ENCODE measurements around the gene RNF38.
A peak's percentile ranks its signal among the peaks of the same experiment; 100 is the strongest.
"Not testable (repeated sequence)": the region's sequence is repeated elsewhere in the genome, so short reads cannot be mapped to it uniquely, and the experiment has no call there.

The RNF38 gene

DNA sequence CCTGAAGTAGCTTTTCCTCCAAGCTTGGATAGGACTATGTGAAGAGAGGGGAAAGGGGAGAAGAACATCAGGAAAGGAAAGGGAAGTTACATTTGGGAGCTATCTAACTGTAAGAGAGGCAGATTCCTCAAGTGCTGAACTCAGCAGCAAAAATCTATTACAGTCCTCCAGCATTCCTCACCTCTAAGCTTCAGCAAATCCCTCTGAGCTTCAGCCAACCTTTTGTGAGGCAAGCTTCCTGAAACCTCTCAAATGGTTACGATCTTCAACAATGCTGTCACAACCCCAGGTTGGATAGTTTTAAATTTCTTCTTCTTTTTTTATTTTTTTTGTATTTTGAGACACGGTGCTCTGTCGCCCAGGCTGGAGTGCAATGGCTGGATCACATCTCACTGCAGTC, 2.5 kb upstream of the RNF38 start:
- no peak for DNase-seq

DNA sequence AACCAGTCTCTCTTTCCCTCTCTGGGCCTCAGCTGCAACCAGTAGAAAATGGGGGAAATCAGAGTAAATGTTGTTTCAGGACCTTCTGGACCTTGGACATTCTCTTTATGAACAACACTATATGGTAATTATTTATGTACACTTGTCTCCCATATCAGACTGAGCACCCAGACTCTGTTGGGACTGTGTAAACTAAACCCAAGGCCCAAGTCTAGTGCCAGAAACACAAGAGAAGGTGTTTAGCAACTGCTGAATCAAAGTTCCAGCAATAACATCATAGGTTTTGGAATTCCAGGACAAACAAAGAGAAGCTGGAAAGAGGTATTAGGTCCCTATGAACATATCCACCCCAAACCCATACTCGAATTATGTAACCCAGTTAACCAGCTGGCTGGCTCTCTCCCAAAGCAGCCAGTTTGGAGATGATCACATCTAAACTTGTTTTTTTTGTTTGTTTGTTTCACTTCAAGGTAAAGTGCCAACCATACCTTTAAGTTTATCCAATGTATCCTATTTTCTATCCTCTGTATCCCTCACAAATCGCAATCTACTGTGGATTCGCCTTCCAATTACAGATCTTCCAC, 1.9 kb upstream of the RNF38 start:
- DNase-seq = no peak

DNA sequence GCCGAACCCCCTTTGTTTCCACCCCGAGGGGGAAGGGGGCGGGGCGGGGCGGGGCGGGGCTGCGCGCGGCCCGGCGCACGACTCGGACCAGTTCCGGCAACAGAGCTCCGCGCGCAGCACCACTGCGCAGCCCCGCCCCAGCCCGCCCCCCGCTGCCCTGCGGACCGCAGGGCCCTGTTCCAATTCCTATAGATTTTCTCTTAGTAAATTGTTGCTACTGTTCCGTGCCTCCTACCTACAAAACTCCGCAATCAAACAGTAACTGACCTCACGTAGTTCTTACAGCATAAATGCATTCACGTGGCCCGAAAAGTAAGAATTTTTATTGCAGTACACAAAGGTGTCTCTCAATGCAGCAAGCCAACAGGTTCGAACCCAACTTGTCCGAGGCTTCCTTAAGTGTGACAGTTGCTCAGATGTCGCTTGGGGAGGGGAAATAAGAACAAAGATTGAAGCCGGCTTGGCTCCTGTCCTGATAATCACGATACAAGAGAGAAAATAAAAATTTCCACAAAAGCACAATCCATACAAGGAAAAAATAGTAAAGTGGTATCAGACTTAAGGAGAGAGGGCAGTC, 1.2 kb upstream of the RNF38 start:
- no peak for DNase-seq

DNA sequence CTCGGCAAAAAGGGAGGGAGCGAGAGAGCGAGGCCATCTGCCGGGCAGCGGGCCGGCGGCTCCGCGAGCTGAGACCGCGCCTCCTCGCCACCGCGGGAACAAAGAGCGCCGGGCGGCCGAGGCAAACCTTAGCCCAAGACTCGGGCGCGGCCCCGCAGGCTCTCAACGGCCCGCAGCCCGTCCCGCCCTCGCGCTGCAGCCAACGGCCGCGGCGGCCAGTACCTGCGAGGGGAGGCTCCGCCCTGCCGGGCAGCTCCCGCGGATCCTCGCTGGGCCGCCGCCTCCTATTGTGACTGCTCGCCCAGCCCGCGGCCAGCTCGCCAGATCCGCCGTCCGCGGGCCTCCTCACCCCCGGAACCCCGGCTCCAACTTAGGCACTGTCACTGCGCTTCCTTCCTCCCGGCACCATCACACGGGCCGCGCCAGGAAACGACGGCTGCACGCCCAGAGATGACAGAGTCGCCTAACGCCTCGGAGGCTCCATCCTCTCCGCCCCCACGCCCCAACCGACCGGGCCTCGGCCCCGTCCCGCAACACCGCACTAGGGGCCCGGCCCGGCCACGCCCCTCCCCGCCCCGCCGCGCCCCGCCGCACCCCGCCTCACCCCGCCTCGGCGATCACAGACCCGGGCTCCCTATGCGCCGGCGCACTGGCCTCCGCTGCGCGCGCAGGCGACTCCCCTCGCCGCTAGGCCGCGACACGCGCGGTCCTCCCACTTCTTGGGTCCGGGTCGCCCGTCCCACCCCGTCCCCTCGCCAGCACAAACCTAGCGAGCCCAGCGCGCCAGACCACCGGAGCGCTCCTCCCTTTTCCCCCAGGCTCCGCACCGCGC, 479 bp upstream of the RNF38 start:
- DNase-seq = peak; percentile 37

DNA sequence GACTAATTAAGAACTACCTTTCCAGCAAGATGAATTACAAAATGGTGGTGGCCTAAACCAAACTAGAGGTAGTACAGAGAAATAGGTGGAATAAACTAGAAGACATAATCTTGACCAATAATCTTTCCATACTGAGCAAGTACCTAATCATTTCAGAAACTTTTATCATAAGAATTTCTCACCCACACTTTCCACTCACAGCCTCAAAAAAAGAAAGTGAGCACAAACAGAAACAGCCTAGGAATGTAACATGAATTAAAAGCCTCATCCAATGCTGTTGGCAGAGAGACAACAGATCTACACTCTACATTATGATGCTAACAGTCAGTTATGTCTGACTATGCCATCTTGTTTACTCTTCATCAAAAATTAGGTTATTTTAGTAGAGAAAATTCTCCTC, 1.3 kb downstream of the RNF38 start:
- DNase-seq = no peak

DNA sequence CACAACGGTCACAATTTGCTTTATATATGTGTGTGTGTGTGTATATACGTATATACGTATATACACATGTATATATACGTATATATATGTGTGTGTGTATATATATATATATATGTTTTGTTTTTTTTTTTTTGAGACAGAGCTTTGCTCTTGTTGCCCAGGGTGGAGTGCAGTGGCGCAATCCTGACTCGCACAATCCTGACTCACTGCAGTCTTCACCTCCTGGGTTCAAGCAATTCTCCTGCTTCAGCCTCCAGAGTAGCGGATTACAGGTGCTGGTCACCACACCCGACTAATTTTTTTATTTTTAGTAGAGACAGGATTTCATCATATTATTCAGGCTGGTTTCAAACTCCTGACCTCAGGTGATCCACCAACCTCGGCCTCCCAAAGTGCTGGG, 3.1 kb downstream of the RNF38 start:
- no peak for DNase-seq

DNA sequence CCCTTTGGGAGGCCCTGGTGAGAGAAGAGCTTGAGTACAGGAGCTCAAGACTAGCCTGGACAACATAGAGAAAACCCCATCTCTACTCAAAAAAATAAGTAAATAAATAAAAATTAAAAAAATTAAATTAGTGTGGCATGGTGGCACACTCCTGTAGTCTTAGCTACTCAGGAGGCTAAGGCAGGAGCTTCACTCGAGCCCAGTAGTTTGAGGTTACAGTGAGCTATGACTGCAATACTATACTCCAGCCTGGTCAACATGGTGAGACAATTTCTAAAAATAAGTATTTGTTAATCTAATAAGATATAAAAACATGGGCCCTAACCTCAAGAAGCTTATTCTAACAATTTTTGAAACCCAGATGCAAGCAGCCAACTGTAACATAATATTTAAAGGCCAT, 7.6 kb downstream of the RNF38 start:
- DNase-seq = no peak

DNA sequence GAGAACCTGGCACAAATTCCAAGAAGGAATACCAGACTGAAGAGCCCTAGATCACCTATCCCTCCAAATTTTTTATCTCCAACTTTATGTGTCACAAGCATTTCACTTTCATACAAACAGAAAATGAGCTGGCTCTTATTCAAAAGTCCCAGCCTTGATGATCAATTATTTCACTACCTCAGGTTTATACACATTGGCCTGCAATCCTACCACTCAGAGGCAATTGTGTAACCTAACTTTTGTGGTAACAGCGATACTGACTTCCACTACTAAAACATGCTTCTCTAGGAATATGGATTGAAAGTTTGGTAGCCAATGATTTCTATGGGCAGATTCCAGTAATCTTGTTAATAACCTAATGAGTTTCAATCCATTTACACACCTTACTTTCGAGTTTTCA, 10.5 kb downstream of the RNF38 start:
- no peak for DNase-seq

DNA sequence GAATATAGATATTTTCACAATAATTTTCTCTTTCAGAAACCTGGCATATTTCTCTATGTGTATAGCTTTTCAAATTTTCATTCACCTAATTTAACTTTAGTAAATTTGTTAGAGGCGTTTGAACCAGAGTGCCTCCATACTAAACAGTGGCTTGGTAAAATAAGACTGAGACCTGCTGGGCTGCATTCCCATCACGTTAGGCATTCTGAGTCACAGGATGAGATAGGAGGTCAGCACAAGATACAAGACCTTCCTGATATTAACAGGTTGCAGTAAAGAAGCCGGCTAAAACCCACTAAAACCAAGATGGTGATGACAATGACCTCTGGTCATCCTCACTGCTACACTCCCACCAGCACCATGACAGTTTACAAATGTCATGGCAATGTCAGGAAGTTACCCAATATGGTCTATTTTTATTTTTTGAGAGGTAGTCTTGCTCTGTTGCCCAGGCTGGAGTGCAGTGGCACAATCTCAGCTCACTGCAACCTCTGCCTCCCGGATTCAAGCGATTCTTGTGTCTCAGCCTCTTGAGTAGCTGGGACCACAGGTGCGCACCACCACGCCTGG, 13.6 kb downstream of the RNF38 start:
- DNase-seq = not testable (repeated sequence)

DNA sequence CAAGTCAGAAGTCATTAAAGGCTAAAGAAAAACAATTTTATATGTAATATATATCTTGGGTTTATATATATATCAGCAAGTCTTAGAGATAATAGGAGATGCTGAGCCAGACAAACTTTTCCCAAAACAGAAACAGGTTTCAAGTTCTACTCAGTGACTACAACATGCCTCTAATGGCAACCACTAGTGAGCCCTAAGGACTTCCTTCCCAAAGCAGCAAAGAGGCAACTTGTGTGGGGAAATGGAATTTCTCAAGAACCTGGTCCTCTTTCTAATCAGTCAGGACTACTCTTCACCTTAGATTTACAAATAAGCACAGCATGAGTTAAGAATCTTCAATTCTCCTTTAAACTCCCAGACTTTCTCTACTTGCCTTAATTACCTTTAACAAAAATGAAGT, 17.6 kb downstream of the RNF38 start:
- no peak for DNase-seq

DNA sequence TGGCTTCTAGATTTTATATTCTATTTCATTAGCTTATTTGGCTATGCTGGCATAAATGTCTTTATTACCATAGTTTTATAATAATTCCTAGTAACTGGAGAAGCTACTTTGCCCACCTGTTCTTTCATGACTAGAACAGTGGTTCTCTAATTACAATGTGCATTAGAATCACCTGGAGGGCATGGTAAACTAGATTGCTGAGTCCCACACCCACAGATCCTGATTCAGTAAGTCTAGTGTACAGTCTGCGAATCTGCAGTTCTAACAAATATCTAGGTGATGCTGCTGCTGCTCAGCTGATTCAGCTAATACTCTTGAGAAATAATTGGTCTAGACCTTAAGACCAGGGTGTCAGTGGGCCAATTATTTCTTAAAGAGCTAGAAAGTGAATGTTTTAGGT, 35.5 kb downstream of the RNF38 start:
- no peak for DNase-seq

DNA sequence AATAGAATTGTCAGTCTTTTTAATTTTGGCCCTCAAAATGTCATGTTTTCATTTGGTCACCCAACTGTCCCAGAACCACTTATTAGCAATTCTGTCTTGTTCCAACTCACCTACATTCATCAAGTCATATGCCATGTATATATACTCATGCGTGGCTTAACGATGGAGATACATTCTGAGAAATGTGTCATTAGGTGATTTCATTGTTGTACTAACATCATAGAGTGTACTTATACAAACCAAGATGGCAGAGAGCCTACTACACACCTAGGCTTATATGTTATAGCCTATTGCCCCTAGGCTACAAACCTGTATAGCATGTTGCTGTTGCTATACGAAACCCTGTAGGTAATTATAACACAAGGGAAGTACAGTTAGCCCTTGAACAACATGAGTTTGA, 36.6 kb downstream of the RNF38 start:
- DNase-seq = no peak

DNA sequence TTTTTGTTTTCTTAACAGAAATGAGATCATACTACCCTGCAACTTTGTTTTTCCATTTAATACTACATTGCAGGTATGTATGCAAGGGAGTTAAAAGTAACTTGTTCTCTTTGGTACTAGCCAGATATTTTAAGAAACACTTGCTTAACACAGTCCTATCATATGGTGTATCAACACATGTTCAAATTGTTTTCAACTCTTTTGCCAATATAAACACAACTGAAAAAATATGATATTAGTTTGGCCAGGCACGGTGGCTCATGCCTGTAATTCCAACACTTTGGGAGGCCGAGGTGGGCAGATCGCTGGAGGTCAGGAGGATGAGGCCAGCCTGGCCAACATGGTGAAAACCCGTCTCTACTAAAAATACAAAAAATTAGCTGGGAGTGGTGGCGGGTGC, 41.6 kb downstream of the RNF38 start:
- DNase-seq = no peak

DNA sequence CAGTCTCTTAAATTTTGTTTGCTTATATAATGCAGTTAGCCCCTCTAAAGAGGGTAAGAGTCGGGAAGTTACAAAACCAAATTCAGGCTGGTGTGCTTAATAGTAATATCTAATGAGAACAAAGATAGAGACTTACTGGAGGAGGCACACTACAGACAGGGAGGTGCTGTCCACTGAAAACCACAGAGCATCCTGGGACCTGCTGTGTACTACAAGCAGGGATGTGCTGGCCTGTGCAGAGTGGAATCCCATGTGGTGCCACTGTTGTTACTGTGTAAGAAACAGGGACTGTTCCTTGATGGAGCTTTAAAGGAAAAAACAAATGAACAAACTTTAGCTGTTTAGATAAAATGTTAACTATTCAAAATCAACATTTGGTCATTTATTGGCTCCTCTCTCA, 42.4 kb downstream of the RNF38 start:
- no peak for DNase-seq

DNA sequence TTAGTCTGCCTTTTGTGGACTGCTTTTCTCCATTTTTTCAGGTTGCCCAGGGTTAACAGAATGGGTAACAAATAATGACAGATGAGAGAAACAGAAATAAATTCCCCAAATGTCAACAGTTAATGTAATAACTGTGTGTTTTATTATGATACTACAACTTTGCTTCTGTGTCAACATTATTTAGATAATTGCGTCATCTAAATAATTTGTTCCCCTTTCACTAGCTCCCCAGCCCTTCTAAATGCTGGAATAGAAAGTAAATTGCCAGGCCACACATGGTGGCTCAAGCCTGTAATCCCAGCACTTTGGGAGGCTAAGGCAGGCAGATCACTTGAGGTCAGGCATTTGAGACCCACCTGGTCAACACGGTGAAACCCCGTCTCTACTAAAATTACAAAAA, 53.5 kb downstream of the RNF38 start:
- no peak for DNase-seq

DNA sequence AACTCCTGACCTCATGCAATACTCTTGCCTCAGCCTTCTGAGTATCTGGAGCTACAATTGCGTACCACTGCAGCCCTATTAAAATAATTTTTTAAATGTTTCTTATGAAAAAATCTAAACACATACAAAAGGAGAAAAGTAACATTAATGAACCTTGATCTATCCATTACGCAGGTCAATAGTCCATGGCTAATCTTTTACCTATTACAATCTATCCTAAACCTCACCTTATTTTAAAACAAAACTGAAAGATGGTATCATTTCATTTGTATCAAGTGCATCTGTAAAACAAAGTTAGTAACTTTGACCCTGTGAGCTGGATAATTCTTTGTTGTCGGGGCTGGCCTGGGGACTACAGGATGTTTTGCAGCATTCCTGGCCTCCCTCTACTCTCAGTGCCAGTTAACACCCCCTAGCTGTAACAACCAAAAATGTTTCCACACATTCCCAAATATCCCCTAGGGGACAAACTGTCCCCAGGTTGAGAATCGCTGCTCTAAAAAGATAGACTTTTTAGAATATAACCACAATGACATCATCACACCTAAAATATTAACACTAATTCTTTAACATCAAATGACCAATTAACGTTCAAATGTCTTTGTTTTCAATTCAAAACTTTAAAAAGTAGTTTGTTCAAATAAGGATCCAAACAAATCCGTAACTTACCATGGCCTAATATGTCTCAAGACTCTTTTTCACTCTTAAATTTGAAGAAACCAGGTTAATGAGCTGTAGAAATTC, 54.8 kb downstream of the RNF38 start:
- no peak for DNase-seq

DNA sequence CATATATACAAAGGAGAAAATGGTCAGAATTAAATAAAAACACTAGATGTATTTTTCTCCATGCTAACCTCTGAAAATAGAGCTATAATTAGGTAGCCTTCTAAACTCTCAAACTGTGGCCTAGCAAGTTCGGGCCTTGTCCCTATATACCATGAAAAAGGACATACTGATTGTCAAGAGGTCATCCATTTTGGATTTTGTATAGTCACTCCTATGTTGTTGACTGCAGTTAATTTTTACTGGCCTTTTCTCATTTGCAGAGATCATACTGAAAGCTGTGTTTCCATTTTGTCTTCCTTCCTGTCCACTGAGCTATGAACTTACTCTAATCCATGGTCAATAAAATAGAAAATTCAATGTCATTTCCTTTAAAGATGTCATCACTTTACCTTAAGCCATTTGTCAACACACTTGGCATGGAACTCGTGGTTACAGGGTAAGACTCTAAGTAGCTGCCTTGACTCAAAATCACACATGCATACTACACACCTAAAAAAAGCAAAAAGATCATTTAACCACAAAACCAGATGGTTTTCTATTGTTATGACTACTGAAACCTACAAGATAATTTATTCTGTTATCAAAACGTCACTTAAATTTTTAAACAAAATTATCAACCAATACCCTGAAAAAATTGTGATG, 58.0 kb downstream of the RNF38 start:
- no peak for DNase-seq

DNA sequence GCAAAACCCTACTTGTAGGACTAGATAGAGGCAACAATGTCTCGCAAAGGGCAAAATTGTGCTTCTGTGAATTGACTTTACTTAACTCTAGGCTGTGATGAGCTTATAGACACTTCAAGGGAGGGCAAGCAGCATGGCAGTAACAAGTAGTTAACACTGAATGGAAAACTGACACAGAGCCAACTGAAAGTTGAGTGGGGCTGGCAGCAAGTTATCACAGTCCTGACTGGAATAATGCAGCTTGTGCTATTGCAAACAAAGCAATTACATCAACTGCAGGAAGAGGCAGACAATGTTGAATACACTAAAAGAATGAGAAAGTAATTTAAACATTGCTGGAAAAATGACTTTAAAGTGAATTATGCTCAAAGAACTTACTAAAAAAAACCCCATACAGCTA, 62.2 kb downstream of the RNF38 start:
- no peak for DNase-seq

DNA sequence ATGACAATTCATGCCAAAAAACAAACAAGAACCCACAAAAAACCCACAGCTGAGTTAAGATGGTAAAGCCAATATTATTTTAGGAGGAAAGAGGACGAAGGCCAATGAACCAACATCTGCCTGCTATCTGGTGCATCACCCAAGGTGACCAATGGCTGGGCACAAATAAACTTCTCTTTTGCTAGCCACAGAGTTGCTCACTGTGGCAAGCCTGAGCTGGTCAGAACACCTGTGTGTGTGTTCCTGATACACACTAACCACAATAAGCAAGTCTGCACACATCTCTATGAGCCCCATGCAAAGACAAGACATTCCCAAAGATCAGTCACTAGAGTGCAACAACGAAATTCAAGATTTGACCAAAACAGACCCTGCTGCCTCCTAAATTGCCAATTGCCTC, 63.1 kb downstream of the RNF38 start:
- no peak for DNase-seq

DNA sequence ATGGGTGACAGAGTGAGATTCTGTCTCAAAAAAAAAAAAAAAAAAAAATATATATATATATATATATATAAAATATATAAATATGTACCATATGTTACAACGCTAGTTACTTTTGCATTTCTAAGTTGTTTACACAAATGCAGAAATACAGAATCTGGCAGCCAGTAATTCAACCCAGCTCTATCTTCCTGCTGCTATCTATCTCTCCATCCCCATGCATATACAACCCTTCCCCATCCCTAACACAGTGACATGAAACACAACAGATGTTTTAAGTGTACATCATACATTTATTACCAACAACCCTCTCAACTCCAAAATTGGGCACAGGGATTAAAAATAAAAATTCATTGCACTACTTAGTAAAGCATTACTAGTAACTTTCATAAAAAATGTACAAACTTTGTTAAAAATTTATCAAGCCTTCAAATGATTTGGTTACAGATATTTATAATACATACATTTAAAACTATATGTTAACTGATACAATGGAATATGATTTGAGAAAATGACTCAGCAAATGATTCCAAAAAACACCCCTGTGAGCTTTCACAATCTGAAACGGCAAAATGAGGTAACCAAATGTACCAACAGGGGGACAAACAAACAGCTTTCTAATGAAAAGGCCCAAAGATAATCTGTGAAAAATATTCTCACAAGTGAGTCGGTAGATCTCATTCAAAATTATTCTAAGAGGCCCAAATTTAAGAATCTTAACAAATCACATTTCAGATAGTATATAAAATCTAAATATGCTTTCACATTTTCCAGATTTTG, 63.8 kb downstream of the RNF38 start:
- DNase-seq = no peak

DNA sequence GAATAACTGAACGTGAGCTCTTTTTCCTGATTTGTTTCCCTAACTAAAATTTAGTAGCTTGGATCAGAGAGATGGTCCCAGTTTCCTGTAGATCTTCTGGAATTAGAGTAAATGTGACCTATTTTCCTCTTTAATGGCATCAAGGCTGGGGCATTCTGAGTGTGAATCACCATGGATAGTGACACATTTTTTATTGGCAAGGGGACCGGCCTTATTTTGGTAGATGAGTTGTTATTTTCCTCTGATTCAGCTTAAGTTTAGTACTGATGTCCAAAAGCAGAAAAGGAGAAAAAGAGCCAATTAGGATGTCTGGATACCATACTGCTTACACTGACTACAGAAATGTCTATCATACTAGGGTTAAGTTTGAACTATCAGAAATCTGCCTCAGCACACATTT, 68.1 kb downstream of the RNF38 start:
- no peak for DNase-seq

DNA sequence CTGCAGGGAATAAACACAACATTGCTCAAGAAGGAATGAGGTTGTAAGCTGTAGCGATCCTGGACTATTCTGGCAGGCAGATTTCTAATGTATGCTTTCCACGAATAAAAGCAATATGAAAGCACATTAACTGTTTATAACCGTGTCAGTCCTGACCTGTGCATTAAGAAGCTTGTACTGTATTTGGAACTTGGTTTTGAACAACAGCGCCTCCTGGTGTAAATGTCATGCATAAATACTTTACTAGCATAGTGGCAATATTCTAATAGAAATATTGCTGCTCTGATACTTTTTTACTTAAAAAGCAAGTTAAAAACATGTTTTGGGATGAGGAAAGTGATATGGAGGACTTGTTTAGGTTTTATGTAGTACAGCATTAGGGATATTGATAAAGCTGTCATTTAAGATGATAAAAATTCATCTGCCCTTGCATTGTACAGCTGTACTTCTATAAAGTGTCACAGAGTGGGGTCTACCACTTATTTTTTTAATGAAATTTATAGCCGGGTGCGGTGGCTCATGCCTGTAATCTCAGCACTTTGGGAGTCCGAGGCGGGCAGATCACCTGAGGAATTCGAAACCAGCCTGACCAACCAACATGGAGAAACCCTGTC, 71.2 kb downstream of the RNF38 start:
- DNase-seq = no peak
